NCI-H2029 (cell line): Measurements from ENCODE around the gene BPIFA3.
"Not testable (repeated sequence)": the region's sequence is repeated elsewhere in the genome, so short reads cannot be mapped to it uniquely, and the experiment has no call there.

Experiments
- DNase-seq: peaks from one replicate; lab custom pipeline; 2025; lab: John Stamatoyannopoulos, UW

BPIFA3 gene

DNA sequence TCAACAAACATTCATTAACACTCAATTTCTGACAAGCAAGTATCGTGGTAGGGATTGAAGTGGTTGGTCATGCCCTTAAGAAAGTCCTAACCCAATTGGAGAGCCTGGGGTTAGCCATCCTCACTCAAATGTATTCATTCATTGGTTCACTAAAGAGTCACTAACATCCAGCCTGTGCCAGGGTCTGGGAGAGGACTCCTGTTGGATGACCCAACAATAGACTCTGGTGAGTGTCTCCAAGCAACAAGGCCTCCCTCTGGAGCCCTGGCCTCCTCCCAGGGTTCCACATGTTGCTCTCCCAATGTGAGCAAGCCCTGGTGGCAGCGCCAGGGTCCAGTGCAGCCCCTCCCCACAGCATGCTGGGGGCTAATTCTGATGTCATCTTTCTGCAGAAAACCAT, at the start of gene BPIFA3:
TSS of gene BPIFA3 (plus strand) at position 301 of the 400 bp plus-strand sequence. CDS start 185 bp downstream, outside the sequence.
- DNase-seq: no peak

DNA sequence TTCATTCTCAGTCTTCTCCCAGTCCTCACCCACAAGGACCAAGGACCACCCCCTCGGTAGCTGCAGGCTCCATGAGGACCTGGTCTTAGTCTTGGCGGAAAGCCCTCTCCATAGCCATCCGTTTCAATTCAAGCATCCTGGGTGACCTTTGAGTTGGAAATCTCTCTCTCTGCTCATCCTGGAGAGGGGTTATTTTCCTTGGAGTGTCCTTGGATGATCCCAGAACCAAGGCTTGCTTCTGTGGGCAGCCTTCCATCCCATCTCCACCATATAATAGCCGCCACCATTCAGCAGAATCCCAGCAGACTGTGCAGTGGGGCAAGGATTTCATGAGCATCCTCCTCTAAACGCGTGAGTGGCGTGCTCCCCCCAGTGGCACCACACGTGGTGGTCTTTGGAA, 49.3 kb upstream of the BPIFA3 start, which contains the start of gene BPIFA2:
TSS of gene BPIFA2 (plus strand) at position 301 of the 400 bp plus-strand sequence. CDS start 987 bp downstream, outside the sequence.
- no peak for DNase-seq

DNA sequence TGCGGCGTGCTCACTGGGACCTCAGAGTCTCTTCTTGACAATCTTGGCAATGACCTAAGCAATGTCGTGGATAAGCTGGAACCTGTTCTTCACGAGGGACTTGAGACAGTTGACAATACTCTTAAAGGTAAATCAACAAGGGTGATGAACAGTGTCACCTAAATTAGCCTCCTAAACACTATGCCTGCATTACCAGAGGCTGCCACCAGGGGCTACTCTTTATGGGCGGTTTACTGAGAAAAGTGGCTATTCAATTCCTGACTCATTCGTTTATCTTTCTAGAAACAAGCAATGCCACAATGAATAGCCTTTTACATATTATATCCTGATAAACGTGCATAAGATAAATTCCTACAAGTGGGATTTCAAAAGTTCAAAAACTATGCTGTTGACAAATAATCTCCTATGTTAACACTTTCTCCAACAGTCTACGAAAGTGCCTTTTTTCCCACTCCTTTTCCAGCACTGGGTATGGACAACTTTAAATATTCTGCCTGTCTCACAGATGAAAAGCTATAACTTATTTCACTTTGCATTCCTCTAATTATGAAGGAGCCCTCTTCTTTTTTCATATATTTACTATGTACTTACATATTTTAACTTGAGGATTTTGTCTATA, 47.9 kb upstream of the BPIFA3 start:
- no peak for DNase-seq

DNA sequence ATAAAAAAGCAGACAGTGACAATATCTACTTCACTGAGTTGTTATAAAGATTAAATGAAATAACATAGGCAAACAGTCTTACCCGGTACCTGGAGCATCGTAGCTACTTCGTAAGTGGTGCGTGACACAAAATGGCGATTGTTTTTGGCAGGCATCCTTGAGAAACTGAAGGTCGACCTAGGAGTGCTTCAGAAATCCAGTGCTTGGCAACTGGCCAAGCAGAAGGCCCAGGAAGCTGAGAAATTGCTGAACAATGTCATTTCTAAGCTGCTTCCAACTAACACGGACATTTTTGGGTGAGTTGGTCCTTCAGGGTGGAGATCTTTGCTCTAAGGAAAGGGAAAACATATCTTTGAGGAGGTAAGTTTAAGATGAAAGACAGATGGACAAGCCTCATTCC, 44.4 kb upstream of the BPIFA3 start:
- peak; percentile 86 for DNase-seq

DNA sequence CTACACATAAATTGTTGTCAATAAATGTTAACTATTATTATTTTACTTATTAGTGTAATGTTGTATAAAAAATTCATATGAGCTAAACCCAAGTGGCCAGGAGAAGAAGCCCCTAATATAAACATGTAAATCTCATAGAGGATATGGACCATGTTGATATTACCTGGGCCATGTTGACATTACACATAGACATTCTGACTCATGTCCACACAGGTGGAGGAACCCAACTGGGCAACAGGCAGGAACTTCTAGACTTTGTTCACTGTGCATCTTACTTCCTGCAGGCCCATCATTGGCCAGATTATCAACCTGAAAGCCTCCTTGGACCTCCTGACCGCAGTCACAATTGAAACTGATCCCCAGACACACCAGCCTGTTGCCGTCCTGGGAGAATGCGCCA, 42.0 kb upstream of the BPIFA3 start:
- DNase-seq: no peak

DNA sequence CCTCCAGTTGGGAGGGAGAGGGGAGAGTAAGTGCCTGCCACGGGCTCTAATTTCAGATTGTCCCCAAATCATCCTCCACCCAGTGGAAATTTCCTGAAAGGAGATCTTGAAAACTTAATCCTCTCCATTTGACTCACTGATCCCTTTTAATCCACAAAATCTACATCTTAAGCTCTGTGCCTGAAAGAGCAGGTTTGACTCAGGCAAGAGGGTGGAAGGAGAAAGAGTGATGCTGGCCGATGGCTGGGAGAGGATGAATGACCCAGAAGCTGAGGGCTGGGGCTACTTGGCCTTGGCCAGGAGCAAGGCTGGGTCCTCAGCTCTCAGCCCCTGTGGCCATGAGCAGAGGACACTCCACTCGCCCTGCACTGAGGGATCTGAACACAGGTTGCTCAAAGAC, 41.1 kb upstream of the BPIFA3 start:
- no peak for DNase-seq

DNA sequence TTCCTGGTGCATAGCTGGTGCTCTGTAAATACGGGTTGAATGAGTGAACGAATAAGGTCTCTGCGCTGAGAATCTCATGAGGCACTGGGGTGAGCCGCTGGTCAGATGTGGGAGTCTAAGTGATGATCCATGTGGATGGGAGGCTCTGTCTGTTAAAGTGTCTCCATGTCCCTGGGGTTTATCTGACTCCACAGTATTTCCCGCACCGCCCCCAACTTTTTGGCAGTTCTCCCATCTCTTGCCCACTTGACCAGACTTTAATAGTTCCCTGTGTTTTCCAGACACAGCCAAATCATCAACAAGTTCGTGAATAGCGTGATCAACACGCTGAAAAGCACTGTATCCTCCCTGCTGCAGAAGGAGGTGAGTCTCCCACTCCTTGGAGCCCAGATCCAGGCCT, 39.3 kb upstream of the BPIFA3 start:
- no peak for DNase-seq

DNA sequence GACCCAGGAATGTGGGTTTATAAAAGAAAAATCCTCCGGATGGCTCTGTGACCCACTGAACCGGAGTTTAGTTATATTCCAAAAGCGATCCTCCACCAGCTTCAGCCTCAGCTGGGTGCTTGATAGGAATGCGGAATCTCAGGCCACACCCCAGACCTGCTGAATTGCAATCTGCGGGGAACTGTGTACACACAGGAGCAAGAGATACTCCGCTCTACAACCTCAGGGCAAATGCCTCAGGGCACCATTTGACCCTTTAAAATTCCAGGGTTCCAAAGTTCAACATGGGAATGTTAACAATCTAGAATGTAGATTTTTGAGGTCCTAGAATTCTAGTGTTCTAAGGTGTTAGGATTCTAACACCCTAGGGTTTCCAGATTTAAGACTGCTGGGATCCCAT, 38.4 kb upstream of the BPIFA3 start:
- DNase-seq: no peak

DNA sequence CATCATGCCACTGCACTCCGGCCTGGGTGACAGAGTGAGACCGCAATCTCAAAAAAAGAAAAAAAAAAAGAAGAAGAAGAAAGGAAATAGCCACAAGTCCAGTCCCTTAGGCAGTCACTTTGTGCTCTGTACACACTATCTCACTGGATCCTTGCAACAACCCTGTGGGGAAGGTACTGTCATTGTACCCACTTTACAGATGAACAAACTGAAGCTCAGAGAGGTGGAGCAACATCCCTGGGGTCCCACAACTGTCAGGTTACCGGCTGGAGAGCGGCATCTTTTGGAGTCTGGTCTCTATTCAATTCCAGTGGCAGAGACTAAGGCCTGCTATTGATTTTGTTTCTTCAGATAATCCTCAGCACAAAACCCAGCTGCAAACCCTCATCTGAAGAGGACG, 37.0 kb upstream of the BPIFA3 start:
- DNase-seq: no peak

DNA sequence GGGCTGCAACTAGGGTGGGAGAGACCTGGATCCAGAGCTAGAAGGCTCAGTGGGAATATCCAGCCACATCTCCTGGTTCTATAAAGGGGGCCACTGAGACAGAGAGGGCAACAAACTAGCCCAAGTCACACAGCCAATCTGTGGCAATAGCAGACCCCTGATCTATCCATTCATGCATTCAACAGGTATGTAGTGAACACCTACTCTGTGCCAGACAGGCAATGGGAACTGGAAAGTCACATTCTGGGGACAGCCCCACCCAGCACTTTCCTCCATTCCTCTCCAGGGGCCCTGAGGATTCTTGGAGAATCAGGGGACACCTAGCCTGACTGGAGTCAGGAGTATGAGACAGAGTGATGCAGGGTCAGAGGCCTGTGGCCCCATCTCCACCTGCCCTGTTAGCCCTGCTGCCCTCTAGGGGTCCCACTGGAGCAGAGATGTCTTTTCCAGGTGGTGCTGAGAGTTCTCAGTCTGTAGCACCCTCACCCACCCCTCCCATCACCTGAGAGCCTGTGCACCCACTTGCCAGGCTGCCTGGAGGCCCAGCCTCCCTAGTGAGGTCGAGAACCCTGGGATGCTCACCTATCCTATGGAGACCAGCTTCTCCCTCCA, 35.6 kb upstream of the BPIFA3 start:
- no peak for DNase-seq

DNA sequence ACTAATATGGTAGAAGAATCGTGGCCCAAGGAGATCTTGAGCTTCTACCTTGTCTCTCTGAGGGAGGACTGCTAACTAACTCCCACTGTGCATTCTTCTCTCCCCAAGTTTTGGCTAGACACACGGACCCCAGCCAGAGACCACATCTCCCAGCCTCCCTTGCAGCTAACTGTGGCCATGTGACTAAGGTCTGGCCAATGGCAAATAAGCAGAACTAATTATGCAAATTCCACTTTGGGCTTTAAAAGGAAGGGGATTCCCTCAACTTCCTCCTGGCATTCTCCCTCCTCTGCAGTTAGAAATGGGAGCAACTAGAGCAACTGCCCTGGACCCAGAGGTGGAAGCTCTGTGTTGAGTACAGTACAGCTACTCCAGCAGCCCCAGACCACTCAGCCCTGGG, 33.8 kb upstream of the BPIFA3 start:
- no peak for DNase-seq

DNA sequence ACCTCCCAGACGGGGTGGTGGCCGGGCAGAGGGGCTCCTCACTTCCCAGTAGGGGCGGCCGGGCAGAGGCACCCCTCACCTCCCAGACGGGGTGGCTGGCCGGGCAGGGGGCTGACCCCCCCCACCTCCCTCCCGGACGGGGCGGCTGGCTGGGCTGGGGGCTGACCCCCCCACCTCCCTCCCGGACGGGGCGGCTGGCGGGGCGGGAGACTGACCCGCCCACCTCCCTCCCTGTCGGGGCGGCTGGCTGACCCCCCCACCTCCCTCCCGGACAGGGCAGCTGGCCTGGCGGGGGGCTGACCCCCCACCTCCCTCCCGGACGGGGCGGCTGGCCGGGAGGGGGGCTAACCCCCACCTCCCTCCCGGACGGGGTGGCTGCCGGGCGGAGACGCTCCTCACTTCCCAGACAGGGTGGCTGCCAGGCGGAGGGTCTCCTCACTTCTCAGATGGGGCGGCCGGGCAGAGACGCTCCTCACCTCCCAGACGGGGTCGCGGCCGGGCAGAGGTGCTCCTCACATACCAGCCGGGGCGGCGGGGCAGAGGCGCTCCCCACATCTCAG, 32.0 kb upstream of the BPIFA3 start:
- not testable (repeated sequence) for DNase-seq

DNA sequence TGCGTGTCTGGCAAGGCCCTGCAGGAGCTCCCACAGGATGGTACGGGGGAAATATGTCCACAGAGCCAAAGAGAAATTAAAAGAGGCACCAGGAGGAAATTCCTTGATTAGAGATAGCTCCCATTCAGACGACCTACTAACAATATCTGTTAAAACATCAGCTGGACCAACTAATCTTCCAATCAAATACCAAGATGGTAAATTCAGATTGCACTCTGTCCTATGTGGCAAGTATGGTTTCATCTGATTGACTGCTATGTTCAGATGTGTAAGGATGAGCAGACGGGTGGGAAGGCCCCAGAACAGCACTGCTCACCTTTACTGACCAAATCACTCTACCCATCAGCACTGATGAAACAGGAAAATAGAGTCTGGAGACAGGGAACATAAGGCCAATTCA, 29.7 kb upstream of the BPIFA3 start:
- no peak for DNase-seq

DNA sequence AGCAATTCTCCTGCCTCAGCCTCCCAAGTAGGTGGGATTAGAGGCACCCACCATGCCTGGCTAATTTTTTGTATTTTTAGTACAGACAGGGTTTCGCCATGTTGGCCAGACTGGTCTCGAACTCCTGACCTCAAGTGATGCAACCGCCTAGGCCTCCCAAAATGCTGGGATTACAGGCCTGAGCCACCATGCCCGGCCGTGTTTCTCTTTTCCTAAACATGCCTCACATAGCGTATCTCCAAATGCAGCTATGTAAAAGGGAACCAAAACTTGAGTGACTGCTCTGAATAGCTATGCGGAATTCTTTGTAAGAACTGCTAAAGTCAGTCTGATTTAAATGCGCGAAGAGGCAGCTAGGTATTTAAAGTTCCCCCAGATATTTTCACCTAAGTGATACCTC, 28.7 kb upstream of the BPIFA3 start:
- no peak for DNase-seq

DNA sequence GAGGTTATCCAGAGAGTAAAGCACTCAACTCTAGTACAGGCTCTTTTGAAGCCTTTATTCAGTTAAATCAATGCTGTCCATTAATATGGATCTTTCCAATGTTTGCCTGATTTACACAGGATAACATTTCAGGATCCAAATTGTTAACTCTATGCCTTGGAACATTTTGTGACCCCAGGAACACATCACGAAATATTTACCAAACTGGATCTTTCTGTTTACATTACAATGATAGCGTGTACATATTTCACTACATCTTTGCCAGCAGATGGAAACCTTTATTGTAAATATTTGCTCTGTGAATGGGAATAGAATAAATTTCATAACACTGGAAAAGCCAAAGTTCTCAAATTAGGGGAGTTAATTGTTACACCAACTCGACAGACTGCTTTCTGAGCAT, 25.7 kb upstream of the BPIFA3 start:
- DNase-seq: no peak

DNA sequence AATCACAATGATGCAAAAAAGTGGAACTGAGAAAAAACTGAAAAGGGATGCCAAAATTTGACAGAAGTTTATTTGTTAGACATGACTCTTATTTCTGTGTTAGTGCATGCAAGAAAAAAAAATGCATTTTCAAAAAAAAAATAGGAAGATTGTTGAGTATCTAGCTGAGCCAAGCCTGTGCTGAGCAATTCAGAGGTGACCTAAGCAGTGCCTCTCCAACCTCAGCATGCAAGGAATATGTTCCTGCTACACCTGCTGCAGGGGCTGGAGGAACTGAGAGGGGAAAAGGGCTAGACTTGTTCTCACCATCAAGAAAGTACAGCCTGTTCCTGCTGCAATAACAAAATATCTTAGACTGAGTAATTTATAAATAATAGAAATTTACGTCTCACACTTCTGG, 25.2 kb upstream of the BPIFA3 start:
- no peak for DNase-seq

DNA sequence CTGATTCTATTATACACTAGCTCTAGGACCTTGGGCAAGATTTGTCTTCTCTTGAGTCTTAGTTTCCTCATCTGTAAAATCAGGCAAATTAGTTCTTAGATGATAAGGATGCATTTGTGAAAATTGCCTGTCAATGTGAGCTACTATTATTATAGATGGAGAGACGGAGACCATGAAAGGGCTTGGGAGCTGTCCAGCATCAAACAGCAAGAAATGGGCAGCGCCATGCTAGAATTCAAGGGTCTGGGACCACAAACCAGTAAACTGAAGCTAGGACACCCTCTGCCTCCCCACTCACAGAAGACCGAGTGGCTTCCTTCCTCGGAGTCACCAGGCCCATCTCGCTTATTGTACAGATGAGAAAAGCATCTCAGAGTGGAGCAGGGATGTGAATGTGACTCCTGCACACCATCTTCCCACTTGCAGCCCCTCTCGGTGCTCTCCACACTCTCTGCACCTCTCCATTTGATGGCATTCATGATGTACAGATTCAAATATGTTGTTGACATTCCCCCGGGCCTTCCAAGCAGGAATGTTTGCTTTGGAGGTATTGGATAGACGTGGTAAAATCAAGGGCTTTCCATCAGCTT, 24.1 kb upstream of the BPIFA3 start:
- no peak for DNase-seq

DNA sequence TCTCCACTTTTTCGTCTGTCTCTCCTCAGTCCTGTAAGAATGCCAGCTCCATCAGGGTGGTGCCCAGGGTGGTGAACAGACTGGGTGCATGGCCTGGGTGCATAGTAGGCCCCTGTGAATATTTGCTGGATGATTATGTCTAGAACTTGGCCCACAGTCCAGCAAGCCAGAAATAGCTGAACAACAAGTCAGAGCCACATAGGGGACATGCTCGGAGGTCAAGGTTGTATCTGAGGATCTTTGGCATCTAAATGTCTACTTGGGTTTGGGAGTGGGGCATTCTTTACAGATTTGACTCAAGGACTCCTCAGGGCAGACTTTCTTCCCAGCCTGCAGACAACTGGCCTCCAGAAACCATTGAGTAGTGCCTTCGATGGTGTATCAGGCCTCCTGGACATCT, 18.1 kb upstream of the BPIFA3 start:
- no peak for DNase-seq

DNA sequence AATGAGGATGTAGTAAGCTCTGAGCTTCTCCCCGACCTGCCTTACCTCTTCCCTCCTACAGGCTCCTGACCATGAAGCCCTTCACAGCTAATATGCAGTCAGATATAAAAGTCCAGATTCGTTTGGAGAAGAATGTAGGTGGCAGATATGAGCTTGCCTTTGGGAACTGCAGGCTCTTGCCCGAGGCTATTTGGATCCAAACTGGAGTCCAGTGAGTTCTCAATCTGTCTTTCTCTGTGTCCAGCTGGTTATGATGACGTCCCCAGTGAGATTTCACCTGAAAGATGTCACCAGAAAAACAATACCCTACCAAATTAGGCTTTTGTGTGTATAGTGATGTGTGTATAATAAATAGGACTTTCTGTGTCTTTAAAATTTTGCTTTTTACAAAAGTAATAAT, 14.7 kb upstream of the BPIFA3 start:
- DNase-seq: no peak

DNA sequence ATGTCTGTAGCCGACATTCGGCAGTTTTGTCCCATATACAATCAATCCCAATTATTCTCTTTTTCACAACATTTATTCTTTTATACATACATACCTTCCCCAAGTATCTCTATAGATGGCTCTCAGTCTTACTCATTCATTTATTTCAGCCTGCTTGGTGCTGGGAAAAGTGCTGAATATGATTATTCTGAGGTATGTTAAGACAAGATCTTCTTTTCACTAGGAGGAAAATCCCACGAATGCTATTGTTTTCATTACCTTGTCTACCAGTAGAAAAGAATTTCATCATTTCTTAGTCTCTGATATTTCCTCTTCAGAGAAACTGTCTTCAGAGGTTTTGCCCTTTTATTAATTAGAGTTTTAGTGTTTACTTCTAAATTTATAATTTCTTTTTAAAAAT, 13.7 kb upstream of the BPIFA3 start:
- no peak for DNase-seq

DNA sequence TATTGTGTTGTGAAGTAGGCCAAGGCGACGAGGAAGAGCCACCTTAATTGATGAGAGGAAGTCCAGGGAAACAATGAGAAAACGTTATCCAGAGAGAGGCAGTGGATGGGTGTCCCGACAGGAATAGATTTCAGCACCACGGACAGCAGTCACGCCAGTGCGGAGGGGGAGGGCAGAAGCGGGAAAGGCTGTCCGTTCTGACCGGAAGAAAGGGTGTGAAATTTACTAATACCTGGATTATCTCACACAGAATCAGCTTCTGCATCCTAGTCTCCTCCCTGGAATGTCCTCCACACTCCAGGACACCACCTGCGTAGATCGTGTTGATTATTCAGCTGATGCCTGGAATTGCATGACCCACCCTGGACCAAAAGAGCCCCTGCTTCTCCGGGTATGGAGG, 7.4 kb upstream of the BPIFA3 start:
- DNase-seq: no peak

DNA sequence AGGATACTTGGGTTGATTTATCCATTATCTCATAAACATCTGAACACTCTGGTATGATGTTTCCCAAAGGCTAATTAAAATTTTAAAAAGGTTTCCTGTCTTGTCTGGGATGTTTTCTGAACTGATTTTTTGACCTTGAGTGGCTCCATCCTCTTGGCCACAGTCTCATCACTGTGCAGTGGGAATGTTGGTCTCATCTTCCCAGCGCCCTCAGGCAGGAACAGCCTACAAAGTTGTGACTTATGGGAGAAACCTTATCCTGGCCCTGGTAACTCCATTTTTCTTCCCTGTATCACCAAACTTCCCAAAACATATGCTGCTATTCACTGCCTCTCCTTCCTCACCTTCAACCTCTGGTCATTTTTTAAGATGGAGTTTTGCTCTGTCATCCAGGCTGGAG, 6.8 kb upstream of the BPIFA3 start:
- no peak for DNase-seq

DNA sequence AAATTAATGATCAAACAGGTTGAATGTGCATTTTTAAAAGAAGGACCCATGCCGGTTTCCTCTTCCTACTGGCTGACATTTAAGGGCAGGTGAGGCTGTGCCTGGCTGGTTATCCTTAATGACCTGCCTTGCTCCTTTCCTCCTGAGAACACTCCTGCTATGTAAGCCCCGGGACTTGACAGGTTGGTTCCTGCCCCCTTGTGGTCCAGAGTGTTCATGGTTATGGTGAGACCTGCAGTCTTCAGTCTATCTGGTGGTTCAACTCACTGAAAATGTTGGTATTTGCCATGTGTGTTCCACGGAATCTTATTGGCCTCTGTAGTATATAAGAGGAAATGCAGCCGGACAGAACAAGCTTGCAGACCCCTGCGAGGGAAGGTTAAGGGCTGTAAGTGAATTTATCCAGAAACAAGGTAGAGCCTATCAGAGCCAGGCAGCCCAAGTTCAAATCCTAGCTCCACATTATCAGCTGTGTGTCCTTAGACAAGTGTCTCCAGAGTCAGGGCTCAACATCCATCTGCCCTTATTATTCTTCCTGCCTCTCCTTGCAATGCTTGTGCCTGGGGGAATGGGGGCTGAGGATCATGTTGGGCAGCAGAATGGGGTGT, 5.2 kb upstream of the BPIFA3 start:
- DNase-seq: peak; percentile 83
